K562 (cell line): ENCODE measurements around the gene KDM4F. TPM values are rescaled to one million over a fixed set of nuclear protein-coding genes. Genes with fewer than 3 reads are reported as not detected.
A peak's percentile ranks its signal among the peaks of the same experiment; 100 is the strongest.

Source experiments
- ARID3A ChIP-seq: IDR thresholded peaks from 2 replicates; pipeline ENCODE4 v1.6.1; 2012; ENCODE audit warnings: low read depth, low read length, improper control_type of control experiment, borderline replicate concordance
- CBX3 ChIP-seq, 2 experiments: IDR thresholded peaks; 1 replicate in 1 of 2; 2 replicates in 1 of 2; pipeline ENCODE4 v1.6.1; 2012; ENCODE audit warnings: inconsistent platforms in 2 of 2, low read length in 2 of 2, borderline replicate concordance in 1 of 2, control low read depth in 1 of 2
- DACH1 ChIP-seq: fragments of 450-650 bp; IDR thresholded peaks from 2 replicates; pipeline ENCODE4 v1.6.1; 2018; ENCODE audit not compliant: partially characterized antibody
- E2F3 ChIP-seq: fragments of 250-450 bp; sonication (Bioruptor Pico); IDR thresholded peaks from 2 replicates; pipeline ENCODE4 v1.4.0; 2020; ENCODE audit warnings: mild to moderate bottlenecking
- E2F5 ChIP-seq: sonication (generic); formaldehyde crosslinking; IDR thresholded peaks from 2 replicates; pipeline ENCODE4 v1.8.0; 2022; ENCODE audit warnings: mild to moderate bottlenecking, missing genetic modification reagents
- HEY1 ChIP-seq: fragments of 250-450 bp; sonication (Bioruptor Pico); IDR thresholded peaks from 2 replicates; pipeline ENCODE4 v1.5.0; 2020; ENCODE audit warnings: mild to moderate bottlenecking, moderate library complexity, borderline replicate concordance
- HNRNPUL1 ChIP-seq: fragments of 200-400 bp; formaldehyde crosslinking; IDR thresholded peaks from 2 replicates; pipeline ENCODE4 v1.6.1; 2017; ENCODE audit warnings: low read length
- KHSRP ChIP-seq: fragments of 450-650 bp; IDR thresholded peaks from 2 replicates; pipeline ENCODE4 v1.6.1; 2017
- MED1 ChIP-seq: sonication (generic); formaldehyde crosslinking; IDR thresholded peaks from 2 replicates; pipeline ENCODE4 v1.8.1; 2023; ENCODE audit warnings: missing genetic modification reagents, borderline replicate concordance
- RERE ChIP-seq: sonication (generic); formaldehyde crosslinking; IDR thresholded peaks from 2 replicates; pipeline ENCODE4 v1.8.0; 2023; ENCODE audit warnings: missing genetic modification reagents, mild to moderate bottlenecking, borderline replicate concordance
- SETDB1 ChIP-seq: IDR thresholded peaks from one replicate; pipeline ENCODE4 v1.6.1; 2012; ENCODE audit warnings: low read length, control low read depth, inconsistent platforms
- SMAD2 ChIP-seq: fragments of 150-350 bp; IDR thresholded peaks from 2 replicates; pipeline ENCODE4 v1.6.1; 2014; ENCODE audit warnings: low read depth, mild to moderate bottlenecking, low read length
- SNRNP70 ChIP-seq: fragments of 200-400 bp; formaldehyde crosslinking; optimal IDR thresholded peaks from 2 replicates; pipeline ENCODE3; 2017; ENCODE audit warnings: low read depth, low read length
- TCF15 ChIP-seq: fragments of 250-450 bp; sonication (Bioruptor Pico); IDR thresholded peaks from 2 replicates; pipeline ENCODE4 v1.8.0; 2022; ENCODE audit warnings: moderate library complexity, mild to moderate bottlenecking, inconsistent platforms
- TFAM ChIP-seq: fragments of 250-450 bp; sonication (Bioruptor Pico); conservative IDR thresholded peaks from 2 replicates; pipeline ENCODE4 v1.5.0; 2021; ENCODE audit warnings: mild to moderate bottlenecking, moderate library complexity
- WHSC1 ChIP-seq: IDR thresholded peaks from one replicate; pipeline ENCODE4 v1.6.1; 2012; ENCODE audit warnings: low read length, control low read depth, inconsistent platforms
- XRCC5 ChIP-seq: fragments of 200-400 bp; formaldehyde crosslinking; IDR thresholded peaks from 2 replicates; pipeline ENCODE4 v1.6.1; 2017; ENCODE audit warnings: low read depth, mild to moderate bottlenecking, low read length
- ZNF146 ChIP-seq: IDR thresholded peaks from one replicate; pipeline ENCODE4 v1.6.1; 2018; ENCODE audit warnings: missing compliant biosample characterization; ENCODE audit not compliant: unreplicated experiment
- ZNF282 ChIP-seq: sonication (generic); formaldehyde crosslinking; IDR thresholded peaks from 2 replicates; pipeline ENCODE4 v1.8.1; 2023; ENCODE audit warnings: missing genetic modification reagents
- ZNF512 ChIP-seq: IDR thresholded peaks from 2 replicates; pipeline ENCODE4 v1.6.1; 2016; ENCODE audit warnings: missing genetic modification characterization, missing compliant biosample characterization
- ZNF695 ChIP-seq: fragments of 450-650 bp; formaldehyde crosslinking; IDR thresholded peaks from 2 replicates; pipeline ENCODE4 v1.4.0; 2020; ENCODE audit warnings: mild to moderate bottlenecking, moderate library complexity
- polyA plus RNA-seq, 8 experiments: library from polyadenylated mRNA; depleted of rRNA in 4 of 8; stranded (reverse) in 5 of 8; unstranded in 3 of 8; fragments of >200 nt; fragmentation: Nextera tagmentation in 2 of 8; fragmentation: Illumina TruSeq in 1 of 8; extraction: Ambion mirVana in 2 of 8; extraction: Trizol in 1 of 8; gene quantifications; 2 replicates each; pipeline versions ENCODE4 v1.2.1 to v1.2.3, GENCODE V29; 2011 to 2014; ENCODE audit warnings: inconsistent platforms in 1 of 8, missing spikeins in 1 of 8
- total RNA-seq, 7 experiments: library from RNA; depleted of rRNA in 6 of 7; stranded (reverse); fragments of >200 nt in 6 of 7; fragmentation: Illumina TruSeq in 2 of 7; extraction: Trizol in 2 of 7; gene quantifications; 2 replicates each; pipeline versions ENCODE4 v1.2.1 to v1.2.3, GENCODE V29; 2011 to 2021; ENCODE audit warnings: low replicate concordance in 1 of 7

The KDM4F gene
- total and polyA plus RNA-seq, 9 of the 15 experiments (the other 6 are each of a cell fraction or from before 2014, with no cell fraction given) = not detected

- TF ChIP-seq RERE (no peak), CBX3 (IDR thresholded peaks at IDR 0.05; ENCODE audit: borderline replicate concordance in 1 of 2, low read length in 2 of 2) (peak in 1 of 2 experiments; percentile 87; a peak in 2 of 3 replicates), ARID3A (0 out of 2 replicates have a peak, but pooled peaks have one; percentile 55), ZNF512 (no peak), E2F5 (no peak), SETDB1 (no peak), HEY1 (CRISPR knock-in tag) (no peak), MED1 (CRISPR knock-in tag) (no peak), KHSRP (no peak), TCF15 (no peak), ZNF282 (CRISPR knock-in tag) (no peak), E2F3 (CRISPR knock-in tag) (no peak), XRCC5 (no peak), SNRNP70 (no peak), HNRNPUL1 (no peak), ZNF695 (CRISPR knock-in tag) (no peak), SMAD2 (no peak), ZNF146 (CRISPR knock-in tag) (no peak), TFAM (no peak), WHSC1 (no peak), DACH1 (no peak)
These were observed 19.3 kb downstream of the KDM4F start (continued) for GRCh38 chr11:95068549-95068948.
